NCI-H69 (cell line): Measurements from ENCODE around the gene SLC34A2.
A peak's percentile ranks its signal among the peaks of the same experiment; 100 is the strongest.

Experiments
- DNase-seq: peaks from one replicate; lab custom pipeline; 2025; lab: John Stamatoyannopoulos, UW

SLC34A2 gene

GRCh38 chr4:25725870-25726269, 70.2 kb downstream of the SLC34A2 start:
- DNase-seq, result no peak

- peak; percentile 39 for DNase-seq
Measured at GRCh38 chr4:25727711-25728493, 72.3 kb downstream of the SLC34A2 start.
